ENCODE measurements around the gene ITGB7. TPM values are rescaled to one million over a fixed set of nuclear protein-coding genes. Genes with fewer than 3 reads are reported as not detected.

ITGB7 gene
- total RNA-seq, 4 donors from 2014 or later, result 1.1 to 1.8 (median 1.4) TPM

- H3K27me3 ChIP-seq, result no peaks in the 10 kb centered on the region
- peaks cover 10 to 18% (median 13%) of the 10 kb centered on the region in 4 donors for H3K4me1 ChIP-seq
- no peak for DNase-seq (ENCODE audit: extremely low spot score)
- intact Hi-C loops (cut with DNase I), result no loop called here
- no peaks in the 10 kb centered on the region for H3K9me3 ChIP-seq
- no peak overlapping the region for H3K27ac ChIP-seq (replicated peaks in 1 of 4)
- H3K36me3 ChIP-seq, result no peaks in the 10 kb centered on the region
- WGBS, result 92% methylated on average over 4 of the region's 4 CpGs
- H3K4me3 ChIP-seq, result no peak overlapping the region
- TF ChIP-seq POLR2AphosphoS5 (IDR thresholded peaks at IDR 0.05), result no peak
- no peak for TF ChIP-seq EP300 (IDR thresholded peaks at IDR 0.05)
- no peak for TF ChIP-seq POLR2A (IDR thresholded peaks at IDR 0.05; ENCODE audit: low read depth)
- no peak for TF ChIP-seq CTCF (IDR thresholded peaks at IDR 0.05)
Measured at GRCh38 chr12:53201639-53202038, 5.4 kb downstream of the ITGB7 start.

GRCh38 chr12:53201177-53201541, 5.9 kb downstream of the ITGB7 start:
- H3K27me3 ChIP-seq, result no peaks in the 10 kb centered on the region
- intact Hi-C loops (cut with DNase I), result no loop called here
- no peaks in the 10 kb centered on the region for H3K9me3 ChIP-seq
- no peak overlapping the region for H3K27ac ChIP-seq (replicated peaks in 1 of 4)
- H3K36me3 ChIP-seq, result no peaks in the 10 kb centered on the region
- DNase-seq (ENCODE audit: extremely low spot score), result no peak
- H3K4me3 ChIP-seq, result no peak overlapping the region
- H3K4me1 ChIP-seq, result peaks cover 10 to 18% (median 13%) of the 10 kb centered on the region in 4 donors
- 65% methylated on average over 1 of the region's 1 CpG for WGBS
- TF ChIP-seq POLR2A (IDR thresholded peaks at IDR 0.05; ENCODE audit: low read depth) (no peak), CTCF (IDR thresholded peaks at IDR 0.05) (no peak), POLR2AphosphoS5 (IDR thresholded peaks at IDR 0.05) (no peak), EP300 (IDR thresholded peaks at IDR 0.05) (no peak)

GRCh38 chr12:53200458-53201176, 6.4 kb downstream of the ITGB7 start:
- intact Hi-C loops (cut with DNase I), result no loop called here
- Histone ChIP-seq H3K9me3 (no peaks in the 10 kb centered on the region), H3K4me1 (peaks cover 10 to 18% (median 13%) of the 10 kb centered on the region in 4 donors), H3K4me3 (no peak overlapping the region), H3K27me3 (no peaks in the 10 kb centered on the region), H3K27ac (replicated peaks in 1 of 4) (no peak overlapping the region), H3K36me3 (no peaks in the 10 kb centered on the region)
- no peak for TF ChIP-seq POLR2AphosphoS5 (IDR thresholded peaks at IDR 0.05)
- no peak for TF ChIP-seq EP300 (IDR thresholded peaks at IDR 0.05)
- no peak for TF ChIP-seq POLR2A (IDR thresholded peaks at IDR 0.05; ENCODE audit: low read depth)
- no peak for TF ChIP-seq CTCF (IDR thresholded peaks at IDR 0.05)
- WGBS, result 73% methylated on average over 10 of the region's 10 CpGs
- no peak for DNase-seq (ENCODE audit: extremely low spot score)

GRCh38 chr12:53200107-53200457, 7.0 kb downstream of the ITGB7 start:
- Histone ChIP-seq H3K9me3 (no peaks in the 10 kb centered on the region), H3K27ac (replicated peaks in 1 of 4) (no peak overlapping the region), H3K4me3 (no peak overlapping the region), H3K36me3 (no peaks in the 10 kb centered on the region), H3K4me1 (peaks cover 10 to 18% (median 13%) of the 10 kb centered on the region in 4 donors), H3K27me3 (no peaks in the 10 kb centered on the region)
- intact Hi-C loops (cut with DNase I), result no loop called here
- TF ChIP-seq CTCF (IDR thresholded peaks at IDR 0.05), result no peak
- no peak for TF ChIP-seq POLR2AphosphoS5 (IDR thresholded peaks at IDR 0.05)
- no peak for TF ChIP-seq EP300 (IDR thresholded peaks at IDR 0.05)
- TF ChIP-seq POLR2A (IDR thresholded peaks at IDR 0.05; ENCODE audit: low read depth), result no peak
- 100% methylated on average over 2 of the region's 2 CpGs for WGBS
- DNase-seq (ENCODE audit: extremely low spot score), result no peak

GRCh38 chr12:53199700-53200099, 7.4 kb downstream of the ITGB7 start:
- DNase-seq (ENCODE audit: extremely low spot score), result no peak
- H3K36me3 ChIP-seq, result no peaks in the 10 kb centered on the region

More at GRCh38 chr12:53199700-53200099, 7.4 kb downstream of the ITGB7 start:
- H3K4me3 ChIP-seq, result no peak overlapping the region
- H3K27me3 ChIP-seq, result no peaks in the 10 kb centered on the region
- intact Hi-C loops (cut with DNase I), result no loop called here
- H3K27ac ChIP-seq (replicated peaks in 1 of 4), result no peak overlapping the region
- no peak for TF ChIP-seq POLR2AphosphoS5 (IDR thresholded peaks at IDR 0.05)
- TF ChIP-seq POLR2A (IDR thresholded peaks at IDR 0.05; ENCODE audit: low read depth), result no peak
- no peak for TF ChIP-seq EP300 (IDR thresholded peaks at IDR 0.05)
- no peak for TF ChIP-seq CTCF (IDR thresholded peaks at IDR 0.05)
- peaks cover 10 to 18% (median 13%) of the 10 kb centered on the region in 4 donors for H3K4me1 ChIP-seq
- WGBS, result 93% methylated on average over 3 of the region's 3 CpGs
- H3K9me3 ChIP-seq, result no peaks in the 10 kb centered on the region
